LHCN-M2 (cell line): ENCODE results near the gene FOXP1. TPM values are rescaled to one million over a fixed set of nuclear protein-coding genes. Genes with fewer than 3 reads are reported as not detected.

Source experiments
- DNase-seq: peaks from one replicate; pipeline ENCODE4 v3.0.0-alpha.2; 2012; ENCODE audit warnings: low read depth
- total RNA-seq: library from RNA; depleted of rRNA; stranded (reverse); fragments of >200 nt; gene quantifications from 2 replicates; pipeline ENCODE4 v1.2.3, GENCODE V29; 2014

Gene FOXP1
- total RNA-seq, 1 experiment from 2014 or later = 18.2 TPM

DNA sequence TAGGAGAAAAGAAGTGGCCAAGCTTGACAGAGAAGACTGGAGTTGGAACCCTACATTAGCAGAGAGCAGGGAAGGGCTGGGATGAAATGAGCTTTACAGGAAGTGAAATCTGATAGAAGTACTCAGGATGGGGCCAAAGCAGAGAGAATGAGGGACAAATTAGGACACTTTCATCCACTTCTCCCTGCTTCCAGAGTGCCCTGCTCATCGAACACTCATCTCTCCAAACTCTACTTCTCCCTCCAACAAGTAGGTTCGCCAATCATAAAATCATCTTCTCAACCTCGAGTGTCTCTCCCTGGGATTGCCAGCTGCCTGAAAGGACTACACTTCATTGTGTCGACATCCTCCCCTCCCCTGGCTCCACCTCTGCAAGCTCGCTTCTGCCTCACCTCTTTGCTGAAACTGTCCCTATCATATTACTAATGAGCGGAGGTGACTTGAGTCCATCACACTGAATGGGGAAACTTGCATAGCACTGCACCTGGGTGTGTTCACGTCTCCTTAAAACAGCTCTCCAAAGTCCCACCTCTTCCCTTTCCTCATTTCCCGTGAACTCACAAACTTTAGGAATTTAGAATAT lies 365.8 kb downstream of the FOXP1 start:
- DNase-seq = no peak

GRCh38 chr3:71215351-71215750 lies 368.2 kb downstream of the FOXP1 start:
- DNase-seq = no peak

- DNase-seq = no peak
Observed at GRCh38 chr3:71214797-71215196, 368.7 kb downstream of the FOXP1 start.

DNA sequence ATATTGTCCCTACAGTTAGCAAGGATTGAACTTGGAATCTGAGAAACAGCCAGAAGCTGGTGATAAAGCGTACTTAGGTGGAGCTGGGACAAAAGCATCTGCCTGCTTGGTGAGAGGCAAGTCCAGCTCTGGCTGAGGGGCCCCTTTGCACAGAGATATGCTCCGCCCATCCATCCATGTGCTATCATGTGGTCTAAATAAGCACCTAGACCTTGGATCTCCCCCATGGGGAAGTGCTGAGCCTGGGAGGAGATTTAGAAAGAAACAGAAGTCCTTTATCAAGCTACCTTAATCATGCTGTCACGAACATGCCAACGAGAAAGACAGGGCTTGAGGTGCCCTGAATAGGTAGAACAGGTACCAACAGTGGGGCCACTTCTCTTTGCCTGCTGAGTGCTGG lies 369.5 kb downstream of the FOXP1 start:
- DNase-seq = no peak

GRCh38 chr3:71211083-71211482 lies 372.4 kb downstream of the FOXP1 start:
- DNase-seq = no peak

DNA sequence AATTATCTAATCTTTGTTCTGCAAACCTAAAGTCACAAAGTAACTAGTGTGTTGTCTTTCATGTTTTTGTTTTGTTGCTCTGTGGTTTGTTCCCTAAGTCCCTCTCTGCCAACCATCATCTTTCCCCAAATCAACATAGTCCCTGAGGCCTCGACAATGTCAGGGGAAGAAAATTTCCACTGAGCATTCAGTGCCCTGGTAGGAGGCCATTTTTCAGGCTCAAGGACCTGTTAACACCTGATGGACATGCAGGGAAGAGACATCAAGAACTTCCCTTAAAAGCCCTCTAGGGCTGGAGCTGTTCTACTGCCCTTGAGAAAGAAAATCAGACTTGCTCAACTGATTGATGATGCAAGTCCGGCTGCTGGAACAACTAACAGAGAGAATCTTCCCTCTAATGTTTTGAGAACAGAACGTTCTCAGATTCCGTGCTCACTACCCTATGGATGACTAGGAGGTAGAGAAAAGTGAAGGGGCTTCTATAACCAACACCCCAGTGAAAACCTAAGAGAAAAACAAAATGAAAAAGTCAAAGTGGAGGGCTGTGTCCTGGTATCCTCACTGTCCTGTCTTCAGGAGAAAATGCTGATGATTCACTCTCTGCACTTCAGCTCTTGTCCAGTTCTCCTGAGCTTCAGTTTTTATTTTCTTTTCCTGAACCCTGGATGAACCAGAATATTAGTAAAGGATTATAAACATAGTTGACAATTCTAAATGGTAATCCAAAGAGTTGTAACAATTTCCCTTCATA lies 373.1 kb downstream of the FOXP1 start:
- DNase-seq = peak; percentile 74

DNA sequence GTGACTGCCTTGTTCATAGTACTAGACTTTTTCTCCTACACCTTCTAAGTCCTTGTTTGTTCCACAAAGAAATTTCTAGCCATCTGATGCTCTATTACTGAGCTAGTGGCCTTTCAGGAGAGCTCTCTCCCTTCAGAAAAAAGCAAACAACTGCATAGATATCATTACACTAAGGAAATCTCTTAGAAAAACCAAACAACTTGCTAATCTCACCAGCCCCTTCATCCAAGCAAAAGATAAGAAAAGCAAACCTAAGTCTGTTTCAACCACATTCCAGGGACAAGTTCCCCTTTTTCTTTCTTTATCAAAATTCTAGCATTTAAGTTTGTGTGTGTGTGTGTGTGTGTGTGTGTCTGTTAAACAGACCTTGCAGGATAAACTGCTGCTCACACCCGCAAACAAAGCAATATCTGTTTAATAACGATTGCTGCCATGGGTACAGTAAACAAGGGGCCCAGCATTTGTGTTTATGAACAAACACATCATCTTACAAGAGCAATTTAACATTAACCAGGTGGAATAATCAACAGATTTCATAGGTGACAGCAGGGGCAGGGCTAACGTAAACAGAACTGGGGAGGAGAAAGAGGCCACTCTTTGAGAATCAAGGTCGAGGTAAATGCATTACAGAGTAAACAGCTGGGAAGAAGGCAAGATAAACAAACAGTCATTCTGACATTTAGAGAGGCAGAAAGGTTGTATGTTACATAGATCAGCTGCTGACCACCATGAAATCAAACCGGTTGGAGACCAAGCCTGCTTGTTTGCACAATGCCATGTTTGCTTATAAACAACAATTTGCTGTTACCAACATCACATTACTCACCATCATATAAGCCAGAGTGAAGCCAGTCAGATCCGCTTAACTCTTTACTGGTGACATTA lies 375.1 kb downstream of the FOXP1 start:
- DNase-seq = peak; percentile 63

DNA sequence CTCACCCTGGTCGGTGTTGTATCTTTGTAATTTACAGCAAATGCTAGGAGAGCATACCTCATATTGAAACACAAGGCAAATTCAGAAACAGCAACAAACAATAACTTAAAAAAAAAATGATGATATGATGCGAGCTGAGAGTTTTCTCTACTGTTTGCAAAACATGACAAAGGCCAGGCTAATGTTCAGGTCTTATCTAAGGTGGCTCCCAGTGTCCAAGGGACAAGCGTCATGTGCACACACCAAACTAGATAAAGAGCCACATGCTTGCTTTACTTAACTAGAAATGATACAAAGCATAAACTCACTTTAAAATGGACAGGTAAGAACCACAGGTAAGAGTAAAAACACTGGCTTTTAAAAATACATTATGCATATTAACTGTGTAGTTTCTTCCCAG lies 375.9 kb downstream of the FOXP1 start:
- DNase-seq = no peak

DNA sequence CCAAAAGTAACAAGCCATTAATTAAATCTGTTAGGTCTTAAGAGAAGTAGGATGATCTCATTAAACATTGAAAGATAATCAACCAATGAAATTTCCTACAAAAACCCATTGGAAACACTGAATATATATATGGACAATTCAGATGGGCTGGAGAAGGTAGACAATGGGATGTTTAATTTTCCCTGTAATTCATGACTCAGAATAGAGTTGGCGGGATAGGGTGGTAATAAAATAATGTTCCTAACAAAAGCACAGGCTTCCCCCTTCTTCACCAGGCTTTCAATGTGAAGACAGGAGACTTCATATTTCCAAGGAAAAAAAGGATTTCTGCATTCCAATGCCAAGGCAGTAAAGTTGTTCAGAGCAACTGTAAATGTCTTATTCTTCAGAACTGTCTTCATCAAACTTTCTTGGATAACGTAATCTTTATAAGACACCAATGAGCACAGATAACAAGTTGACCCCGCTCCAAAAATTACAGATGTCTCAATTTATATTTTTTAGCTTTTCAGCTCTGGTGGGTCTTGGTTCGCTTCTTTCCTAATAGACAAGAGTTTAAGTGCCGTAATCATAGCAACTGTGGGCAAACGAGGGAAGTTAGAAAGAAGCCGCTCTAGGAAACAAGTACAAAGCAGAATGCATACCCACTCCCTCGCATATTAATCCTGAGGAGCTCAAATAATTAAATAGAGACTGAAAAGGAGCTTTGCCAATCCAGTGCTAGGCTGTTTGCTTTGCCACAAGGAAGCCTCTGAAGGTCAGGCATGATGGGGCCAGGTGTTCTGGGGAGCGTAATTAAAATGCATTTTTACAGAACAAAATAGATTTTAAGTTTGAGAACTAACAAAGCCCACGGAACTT lies 377.0 kb downstream of the FOXP1 start:
- no peak for DNase-seq

DNA sequence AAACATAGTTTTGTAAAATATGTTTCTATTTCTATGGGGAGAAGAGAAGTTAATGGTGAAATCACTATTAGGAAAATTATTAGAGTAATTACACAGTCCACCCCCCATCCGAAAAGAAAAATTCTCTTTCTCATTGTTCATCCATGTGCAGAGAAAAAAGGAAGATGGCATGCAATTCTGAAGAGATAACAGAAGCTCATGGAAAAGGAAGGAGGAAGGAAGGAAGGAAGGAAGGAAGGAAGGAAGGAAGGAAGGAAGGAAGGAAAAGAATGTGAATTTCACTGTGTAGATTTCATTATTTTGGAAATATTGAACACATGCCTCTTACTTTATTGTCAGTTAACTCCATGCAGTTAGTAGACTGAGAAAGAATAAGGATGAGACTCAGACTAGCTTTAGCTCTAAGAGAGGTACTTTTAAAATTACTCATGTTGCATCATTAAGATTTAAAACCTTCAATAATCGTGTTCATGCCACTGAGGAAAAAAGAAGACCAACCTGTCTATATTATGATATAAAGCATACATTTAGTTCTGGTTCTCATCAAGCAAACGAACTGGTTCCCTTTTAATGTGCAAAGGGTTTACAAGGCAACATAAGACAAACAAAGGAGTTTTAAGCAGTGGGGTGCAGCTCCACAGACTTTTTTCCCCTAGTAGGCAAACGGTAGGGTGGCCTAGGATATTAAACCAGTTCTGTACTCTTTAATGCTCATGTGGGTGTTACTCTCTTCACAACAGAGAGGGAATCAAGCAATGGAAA lies 379.6 kb downstream of the FOXP1 start:
- DNase-seq = no peak

GRCh38 chr3:71202848-71203533 lies 380.5 kb downstream of the FOXP1 start:
- no peak for DNase-seq

GRCh38 chr3:71201939-71202338 lies 381.6 kb downstream of the FOXP1 start:
- DNase-seq = no peak

GRCh38 chr3:71197841-71198565 lies 385.5 kb downstream of the FOXP1 start:
- peak; percentile 94 for DNase-seq

- DNase-seq = peak; percentile 91
Observed at GRCh38 chr3:71195492-71195891, 388.0 kb downstream of the FOXP1 start.

- no peak for DNase-seq
Observed at GRCh38 chr3:71194785-71195184, 388.7 kb downstream of the FOXP1 start.

DNA sequence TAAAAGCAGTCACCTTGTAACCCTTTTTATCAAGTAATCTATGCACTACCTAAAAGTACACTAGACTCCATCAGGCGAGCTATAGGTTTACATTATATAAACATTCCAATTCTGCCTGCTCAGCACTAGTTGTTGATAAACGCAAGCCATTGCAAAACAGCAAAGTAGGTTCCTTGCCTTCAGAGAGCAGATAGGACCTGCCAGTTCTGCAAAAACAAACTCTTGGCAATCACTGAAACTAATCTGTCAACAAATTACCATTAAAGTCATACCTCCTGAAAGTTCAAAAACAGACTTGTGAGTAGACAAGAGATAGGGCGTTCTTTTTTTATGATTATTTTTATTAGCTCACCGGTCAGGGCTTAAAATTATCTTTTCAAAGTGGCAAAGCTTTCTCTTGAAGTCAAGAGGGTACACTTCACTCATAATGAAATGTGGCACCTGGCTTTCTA lies 392.5 kb downstream of the FOXP1 start:
- no peak for DNase-seq

- DNase-seq = peak; percentile 50
Observed at GRCh38 chr3:71189480-71189879, 394.0 kb downstream of the FOXP1 start.

- DNase-seq = no peak
Observed at GRCh38 chr3:71187715-71188114, 395.8 kb downstream of the FOXP1 start.

DNA sequence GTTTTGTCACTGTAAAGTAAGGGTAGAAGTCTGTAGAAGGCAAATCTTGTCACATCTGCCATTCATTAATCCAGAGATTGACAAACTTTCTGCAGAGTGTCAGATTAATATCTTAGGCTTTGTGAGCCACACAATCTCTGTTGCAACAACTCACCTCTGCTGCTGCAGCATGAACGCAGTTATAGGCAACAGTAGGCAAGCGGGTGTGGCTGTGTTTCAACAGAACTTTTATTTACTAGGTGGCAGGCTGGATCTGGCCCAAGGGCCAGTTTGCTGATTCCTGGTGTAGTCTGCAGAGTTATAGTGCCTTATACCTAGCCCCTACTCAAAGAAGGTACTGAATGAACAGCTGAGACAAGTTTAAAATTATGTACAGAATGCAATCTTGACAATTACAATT lies 396.7 kb downstream of the FOXP1 start:
- DNase-seq = no peak
